H1 (cell line): ENCODE data around the gene ELMO3. TPM values are rescaled to one million over a fixed set of nuclear protein-coding genes. Genes with fewer than 3 reads are reported as not detected.
A peak's percentile ranks its signal among the peaks of the same experiment; 100 is the strongest.

Experiments
- CTCF ChIA-PET: fragments of 300-600 bp; sonication (Branson Sonifier 250); formaldehyde crosslinking; loops from one replicate; lab custom pipeline; 2021; ENCODE audit not compliant: partially characterized antibody; lab: Charles Lee
- POLR2A ChIA-PET: fragments of 300-600 bp; sonication (Branson Sonifier 250); formaldehyde crosslinking; loops from one replicate; lab custom pipeline; 2021; ENCODE audit warnings: inconsistent platforms; ENCODE audit not compliant: partially characterized antibody; lab: Charles Lee
- DNase-seq, 2 experiments: peaks; one replicate each; pipeline versions ENCODE4 v3.0.0 to v3.0.0-alpha.2; 2010 to 2022; ENCODE audit warnings: low spot score in 2 of 2, low read depth in 1 of 2, mixed read lengths in 1 of 2
- FAIRE-seq: peaks from 2 replicates; lab custom pipeline; 2011; peaks lifted over from hg19 to GRCh38; lab: Jason Lieb, UNC
- H2AFZ ChIP-seq: 2 replicates; pipeline ENCODE4 v1.8.1; 2012; ENCODE audit warnings: low read length, inconsistent platforms
- H2AK5ac ChIP-seq: 2 replicates; pipeline ENCODE4 v1.6.1; 2013; ENCODE audit warnings: low read depth, low read length
- H2BK120ac ChIP-seq: replicated peaks from 2 replicates; pipeline ENCODE3; 2013; ENCODE audit warnings: low read depth, low read length, inconsistent platforms
- H2BK12ac ChIP-seq: 2 replicates; pipeline ENCODE4 v1.6.1; 2013; ENCODE audit warnings: low read depth, low read length
- H2BK15ac ChIP-seq: 2 replicates; pipeline ENCODE4 v1.6.1; 2013; ENCODE audit warnings: low read length
- H2BK20ac ChIP-seq: 2 replicates; pipeline ENCODE4 v1.6.1; 2013; ENCODE audit warnings: low read length
- H2BK5ac ChIP-seq: 2 replicates; pipeline ENCODE4 v1.6.1; 2013; ENCODE audit warnings: low read depth, low read length
- H3K14ac ChIP-seq: 2 replicates; pipeline ENCODE4 v1.6.1; 2013; ENCODE audit warnings: inconsistent platforms; ENCODE audit not compliant: insufficient read length
- H3K18ac ChIP-seq: 2 replicates; pipeline ENCODE4 v1.6.1; 2013; ENCODE audit warnings: low read length; ENCODE audit errors: extremely low read depth
- H3K23ac ChIP-seq: 2 replicates; pipeline ENCODE4 v1.6.1; 2013; ENCODE audit warnings: inconsistent platforms; ENCODE audit not compliant: insufficient read length
- H3K23me2 ChIP-seq: 2 replicates; pipeline ENCODE4 v1.6.1; 2013; ENCODE audit warnings: low read depth, low read length
- H3K27ac ChIP-seq: 2 replicates; pipeline ENCODE4 v1.6.1; 2011; ENCODE audit warnings: low read depth, low read length, inconsistent platforms
- H3K27me3 ChIP-seq, 4 experiments: replicated peaks in 1 of 4; 1 replicate in 1 of 4; 2 replicates in 3 of 4; pipeline versions ENCODE4 v1.6.1 to v1.8.1; 2011 to 2013; ENCODE audit warnings: low read length in 3 of 4, mild to moderate bottlenecking in 3 of 4, inconsistent platforms in 2 of 4, mixed read lengths in 2 of 4, moderate library complexity in 1 of 4; ENCODE audit not compliant: control insufficient read depth in 3 of 4, insufficient read depth in 3 of 4; ENCODE audit errors: extremely low read depth in 1 of 4
- H3K36me3 ChIP-seq, 4 experiments: 2 replicates each; pipeline versions ENCODE4 v1.6.1 to v1.8.1; 2011 to 2013; ENCODE audit warnings: mild to moderate bottlenecking in 4 of 4, low read length in 3 of 4, moderate library complexity in 2 of 4, control low read depth in 1 of 4, inconsistent platforms in 1 of 4; ENCODE audit not compliant: insufficient read depth in 4 of 4, control insufficient read depth in 2 of 4
- H3K4ac ChIP-seq: replicated peaks from 2 replicates; pipeline ENCODE3; 2013; ENCODE audit warnings: low read length, low read depth, mixed read lengths, inconsistent platforms; ENCODE audit not compliant: insufficient read length
- H3K4me1 ChIP-seq, 4 experiments: replicated peaks in 1 of 4; 1 replicate in 1 of 4; 2 replicates in 3 of 4; pipeline versions ENCODE4 v1.6.1 to v1.8.1; 2011 to 2013; ENCODE audit warnings: low read length in 3 of 4, inconsistent platforms in 2 of 4, mixed read lengths in 1 of 4; ENCODE audit not compliant: insufficient read depth in 4 of 4, control insufficient read depth in 3 of 4
- H3K4me2 ChIP-seq, 2 experiments: 2 replicates each; pipeline versions ENCODE4 v1.6.1 to v1.8.1; 2011 to 2013; ENCODE audit warnings: low read depth in 2 of 2, low read length in 2 of 2, control low read depth in 1 of 2, inconsistent platforms in 1 of 2, mild to moderate bottlenecking in 1 of 2; ENCODE audit not compliant: insufficient read depth in 1 of 2
- H3K4me3 ChIP-seq, 4 experiments: fragments of 200-600, 300-600 bp in 1 of 4; sonication (generic), shearing (Covaris generic), sonication (Bioruptor Twin) in 1 of 4; 2 replicates each; pipeline versions ENCODE4 v1.5.1 to v1.8.1; 2011 to 2016; ENCODE audit warnings: low read length in 4 of 4, low read depth in 3 of 4, control low read depth in 2 of 4, inconsistent platforms in 2 of 4, mild to moderate bottlenecking in 2 of 4, mixed read lengths in 1 of 4, moderate library complexity in 1 of 4; ENCODE audit not compliant: insufficient read depth in 2 of 4; ENCODE audit errors: extremely low read depth in 1 of 4
- H3K56ac ChIP-seq: replicated peaks from 2 replicates; pipeline ENCODE3; 2013; ENCODE audit warnings: low read depth, mild to moderate bottlenecking, mixed read lengths, low read length, inconsistent platforms; ENCODE audit not compliant: insufficient read length
- H3K79me1 ChIP-seq: 2 replicates; pipeline ENCODE4 v1.6.1; 2013; ENCODE audit warnings: low read depth, low read length, control low read depth
- H3K79me2 ChIP-seq, 2 experiments: 2 replicates each; pipeline versions ENCODE4 v1.6.1 to v1.8.1; 2012 to 2013; ENCODE audit warnings: low read length in 2 of 2, mild to moderate bottlenecking in 2 of 2, inconsistent platforms in 1 of 2; ENCODE audit not compliant: insufficient read depth in 2 of 2, control insufficient read depth in 1 of 2
- H3K9ac ChIP-seq, 4 experiments: replicated peaks in 1 of 4; 1 replicate in 1 of 4; 2 replicates in 3 of 4; pipeline versions ENCODE4 v1.6.1 to v1.8.1; 2011 to 2013; ENCODE audit warnings: low read depth in 3 of 4, low read length in 3 of 4, control low read depth in 2 of 4, mild to moderate bottlenecking in 2 of 4, moderate library complexity in 2 of 4, inconsistent platforms in 1 of 4; ENCODE audit errors: extremely low read depth in 1 of 4
- H3K9me3 ChIP-seq, 2 experiments: 2 replicates each; pipeline versions ENCODE4 v1.6.1 to v1.8.1; 2012 to 2013; ENCODE audit warnings: mild to moderate bottlenecking in 2 of 2, moderate library complexity in 2 of 2, control low read depth in 1 of 2, inconsistent platforms in 1 of 2, low read depth in 1 of 2, low read length in 1 of 2, mixed read lengths in 1 of 2; ENCODE audit not compliant: insufficient read depth in 2 of 2
- H4K20me1 ChIP-seq, 2 experiments: replicated peaks in 1 of 2; 2 replicates each; pipeline versions ENCODE3 to v1.8.1; 2011 to 2013; ENCODE audit warnings: inconsistent platforms in 2 of 2, low read length in 2 of 2, mild to moderate bottlenecking in 1 of 2; ENCODE audit not compliant: insufficient read depth in 2 of 2, control insufficient read depth in 1 of 2
- H4K5ac ChIP-seq: 2 replicates; pipeline ENCODE4 v1.6.1; 2013; ENCODE audit warnings: low read length, low read depth, mixed read lengths, inconsistent platforms; ENCODE audit not compliant: insufficient read length
- H4K8ac ChIP-seq: 2 replicates; pipeline ENCODE4 v1.8.0; 2013; ENCODE audit warnings: mild to moderate bottlenecking, moderate library complexity, low read length, inconsistent platforms; ENCODE audit not compliant: insufficient read depth; ENCODE audit errors: extremely low read depth
- H4K91ac ChIP-seq: replicated peaks from 2 replicates; pipeline ENCODE3; 2013; ENCODE audit warnings: low read length, mixed read lengths, inconsistent platforms; ENCODE audit not compliant: insufficient read length
- ASH2L ChIP-seq: fragments of 200-600, 300-600 bp; sonication (generic); IDR thresholded peaks from one replicate; pipeline ENCODE4 v1.7.1; 2017; ENCODE audit warnings: low read length
- CEBPB ChIP-seq: IDR thresholded peaks from 2 replicates; pipeline ENCODE4 v1.6.1; 2012; ENCODE audit warnings: low read depth, low read length
- CREB1 ChIP-seq: IDR thresholded peaks from 2 replicates; pipeline ENCODE4 v1.6.1; 2012; ENCODE audit warnings: inconsistent platforms
- EP300 ChIP-seq, 2 experiments: IDR thresholded peaks; 1 replicate in 1 of 2; 2 replicates in 1 of 2; pipeline ENCODE4 v1.6.1; 2011 to 2012; ENCODE audit warnings: low read depth in 2 of 2, low read length in 2 of 2, mild to moderate bottlenecking in 2 of 2, borderline replicate concordance in 1 of 2, inconsistent platforms in 1 of 2, moderate library complexity in 1 of 2
- JUN ChIP-seq: IDR thresholded peaks from 2 replicates; pipeline ENCODE4 v1.6.1; 2011; ENCODE audit warnings: low read depth, mild to moderate bottlenecking, improper control_type of control experiment, low read length
- NANOG ChIP-seq: IDR thresholded peaks from 2 replicates; pipeline ENCODE4 v1.6.1; 2011; ENCODE audit warnings: low read length, low read depth, mild to moderate bottlenecking, inconsistent platforms; ENCODE audit not compliant: insufficient read depth, poor library complexity, severe bottlenecking
- POU5F1 ChIP-seq: IDR thresholded peaks from 2 replicates; pipeline ENCODE4 v1.6.1; 2011; ENCODE audit warnings: low read depth, mild to moderate bottlenecking, low read length, moderate library complexity
- RAD21 ChIP-seq, 2 experiments: IDR thresholded peaks in 1 of 2; conservative IDR thresholded peaks in 1 of 2; 2 replicates each; pipeline ENCODE4 v1.6.1; 2011; ENCODE audit warnings: low read depth in 2 of 2, low read length in 2 of 2, improper control_type of control experiment in 1 of 2, inconsistent platforms in 1 of 2, mild to moderate bottlenecking in 1 of 2, moderate library complexity in 1 of 2
- RBBP5 ChIP-seq: IDR thresholded peaks from 2 replicates; pipeline ENCODE4 v1.7.1; 2012; ENCODE audit warnings: low read depth, mild to moderate bottlenecking, inconsistent platforms, low read length, moderate library complexity, borderline replicate concordance
- SP4 ChIP-seq: IDR thresholded peaks from 2 replicates; pipeline ENCODE4 v1.6.1; 2012; ENCODE audit warnings: low read length, inconsistent platforms
- WGBS, 2 experiments: shearing (Covaris generic) in 1 of 2; methylation state at CpG; one replicate each; pipeline versions ENCODE4 v1.1.6 to v1.1.7; 2013 to 2015; ENCODE audit warnings: low lambda C conversion rate in 2 of 2, mixed read lengths in 2 of 2, inconsistent platforms in 1 of 2, low coverage in 1 of 2, missing lambda C conversion rate in 1 of 2; ENCODE audit not compliant: insufficient replicate concordance in 2 of 2, insufficient coverage in 1 of 2, insufficient read length in 1 of 2; ENCODE audit errors: extremely low coverage in 1 of 2, missing lambda C conversion rate in 1 of 2; 5-methylcytosine and 5-hydroxymethylcytosine counted together
- polyA plus RNA-seq, 7 experiments: library from polyadenylated mRNA; depleted of rRNA in 3 of 7; stranded (reverse) in 5 of 7; unstranded in 2 of 7; fragments of >200 nt in 5 of 7; fragments of 200-250 nt in 2 of 7; gene quantifications; 1 replicate in 5 of 7; 2 replicates in 1 of 7; 4 replicates in 1 of 7; pipeline versions ENCODE4 v1.2.1 to v1.2.3, GENCODE V29; 2011 to 2013; ENCODE audit warnings: missing spikeins in 2 of 7, mixed read lengths in 2 of 7
- total RNA-seq: library from RNA; stranded (reverse); fragmentation: NEBNext Ultra II Directional; extraction: Animal tissue kit (Norgen Biotek cat#: 25700); gene quantifications from 2 replicates; pipeline ENCODE4 v1.2.1, GENCODE V29; 2021

ELMO3 gene
- total and polyA plus RNA-seq, 2 of the 8 experiments (the other 6 are each of a cell fraction or from before 2014, with no cell fraction given) = 9.6 to 10.9 TPM

DNA sequence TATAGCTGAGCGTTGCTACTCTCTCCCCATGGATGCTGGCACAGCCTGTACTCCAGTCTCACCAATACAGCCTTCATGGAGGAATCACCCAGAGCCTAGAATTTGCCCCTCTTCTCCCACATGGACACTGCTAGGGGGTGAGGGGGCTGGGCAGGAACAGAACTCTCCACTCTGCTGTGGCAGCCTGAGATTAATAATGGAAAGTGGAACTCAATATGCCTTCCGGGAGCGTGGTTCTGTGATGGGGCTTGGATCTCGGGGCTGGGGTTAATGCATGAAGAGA, 51.1 kb downstream of the ELMO3 start:
- no peak overlapping the region for H2AFZ ChIP-seq
- no peak overlapping the region for H2BK15ac ChIP-seq
- peaks cover 1 to 3% of the 10 kb centered on the region in 2 experiments for H4K20me1 ChIP-seq
- no peak overlapping the region for H3K27ac ChIP-seq
- no peak overlapping the region for H3K56ac ChIP-seq
- CTCF ChIA-PET = interaction anchor here (1.0 to 4.4 kb wide), 7 partner anchors 10 to 232 kb away, joined by 3 to 33 read pairs (median 4); no protein-coding TSS in a partner anchor
- no peak overlapping the region for H4K91ac ChIP-seq
- peaks cover 0 to 21% (median 13%) of the 10 kb centered on the region in 4 experiments; a peak in 5 of 7 replicates for H3K27me3 ChIP-seq
- H3K79me2 ChIP-seq = peaks cover 0 to 3% of the 10 kb centered on the region in 2 experiments; a peak in 1 of 4 replicates
- H3K9ac ChIP-seq = no peak overlapping the region
- H3K23me2 ChIP-seq = peaks cover 12% of the 10 kb centered on the region; the same call in 1 of the 2 replicates
- H3K14ac ChIP-seq = no peak overlapping the region
- POLR2A ChIA-PET = interaction anchor here (1.3 to 6.8 kb wide), 5 partner anchors 11 to 35 kb away, joined by 3 to 111 read pairs (median 12); no protein-coding TSS in a partner anchor
- H3K4me1 ChIP-seq = peaks cover 6 to 25% (median 9%) of the 10 kb centered on the region in 4 experiments
- DNase-seq = no peak
- no peak overlapping the region for H2BK12ac ChIP-seq
- H3K9me3 ChIP-seq = no peaks in the 10 kb centered on the region
- H3K4ac ChIP-seq = no peak overlapping the region
- H2BK120ac ChIP-seq = no peak overlapping the region
- no peak overlapping the region for H2AK5ac ChIP-seq
- no peak for TF ChIP-seq CREB1
- TF ChIP-seq RAD21 (IDR thresholded peaks at IDR 0.05 in 1 of 2, conservative IDR thresholded peaks at IDR 0.05 in 1 of 2; ENCODE audit: low read depth in 2 of 2, low read length in 2 of 2) = no peak
- TF ChIP-seq NANOG = no peak
- no peak for TF ChIP-seq CEBPB
- no peak for TF ChIP-seq ASH2L
- no peak for TF ChIP-seq RBBP5
- TF ChIP-seq POU5F1 = no peak
- no peak for TF ChIP-seq JUN
- no peak for TF ChIP-seq EP300 (IDR thresholded peaks at IDR 0.05; ENCODE audit: borderline replicate concordance in 1 of 2, low read depth in 2 of 2, low read length in 2 of 2)
- no peak for TF ChIP-seq SP4
- H3K18ac ChIP-seq = no peak overlapping the region
- no peak overlapping the region for H3K23ac ChIP-seq
- H3K4me3 ChIP-seq = peak overlapping the region in 2 of 4 experiments; percentile 70 to 71; a peak in 2 of 8 replicates
- no peak overlapping the region for H4K8ac ChIP-seq
- H2BK20ac ChIP-seq = no peak overlapping the region
- WGBS, 2 experiments = 89% methylated on average over 4 of the region's 4 CpGs; no CpG with 5 or more reads in 1 of the 2 experiments
- no peak for FAIRE-seq
- H3K36me3 ChIP-seq = peaks cover 0 to 2% (median 0%) of the 10 kb centered on the region in 4 experiments; a peak in 2 of 8 replicates
- H3K4me2 ChIP-seq = peak overlapping the region; percentile 92 to 95
- no peak overlapping the region for H4K5ac ChIP-seq
- H3K79me1 ChIP-seq = no peaks in the 10 kb centered on the region; the same call in 1 of the 2 replicates
- no peak overlapping the region for H2BK5ac ChIP-seq
